Mucosa of descending colon (tissue), 3 donors: ENCODE results near the gene LARP6. TPM values are rescaled to one million over a fixed set of nuclear protein-coding genes. Genes with fewer than 3 reads are reported as not detected.

Experiments used
- ATAC-seq: fragments of 200-7000 bp; cut with Tn5 transposase; one replicate; pipeline ENCODE4 v1.9.1; 2020; ENCODE audit warnings: mild to moderate bottlenecking, moderate library complexity
- DNase-seq, 3 donors: peaks; one replicate each; pipeline ENCODE4 v3.0.0-alpha.2; 2020
- H3K36me3 ChIP-seq: fragments of 200-600 bp; one replicate; pipeline ENCODE4 v1.8.0; 2021; ENCODE audit warnings: low read depth, mild to moderate bottlenecking
- H3K4me1 ChIP-seq: fragments of 200-600 bp; one replicate; pipeline ENCODE4 v1.8.0; 2021; ENCODE audit warnings: low read depth, mild to moderate bottlenecking
- H3K4me3 ChIP-seq: fragments of 200-600 bp; one replicate; pipeline ENCODE4 v1.8.0; 2021; ENCODE audit warnings: mild to moderate bottlenecking
- H3K9me3 ChIP-seq: fragments of 200-600 bp; one replicate; pipeline ENCODE4 v1.8.0; 2021; ENCODE audit warnings: mild to moderate bottlenecking
- CTCF ChIP-seq: fragments of 200-600 bp; IDR thresholded peaks from one replicate; pipeline ENCODE4 v1.8.0; 2022; ENCODE audit warnings: antibody characterized with exemption, mild to moderate bottlenecking
- intact Hi-C, 2 donors: fragments of 100-400 bp; cut with DNase I in 1 of 2; cut with micrococcal nuclease in 1 of 2; formaldehyde crosslinking; loops; one replicate each; pipeline versions ENCODE4 v1.11.0 to v1.11.1; 2022; cut with DNase I, micrococcal nuclease
- total RNA-seq, 3 donors: library from RNA; stranded (reverse); fragmentation: NEBNext Ultra II Directional in 2 of 3; extraction: Animal tissue kit (Norgen Biotek cat#: 25700) in 2 of 3; gene quantifications; one replicate each; pipeline versions ENCODE4 v1.2.1 to v1.2.4, GENCODE V29; 2021 to 2023
- donor health status: DM: no; HTN: no; CAD: no; lungs with moderate emphysema.
- donor health status: DM: no; HTN: no; CAD: no.
- donor health status: DM: no; HTN: yes; CAD: no.

Gene LARP6
- total RNA-seq, 3 donors from 2014 or later = 0.55 to 24.8 (median 3.8) TPM

- DNase-seq = no peak
- intact Hi-C loops = no loop called here
- no peaks in the 10 kb centered on the region for H3K4me1 ChIP-seq
- no peaks in the 10 kb centered on the region for H3K36me3 ChIP-seq
- H3K9me3 ChIP-seq = no peaks in the 10 kb centered on the region
- TF ChIP-seq CTCF = no peak
- ATAC-seq = no peak
- H3K4me3 ChIP-seq = no peak overlapping the region
These were observed 18.5 kb downstream of the LARP6 start for GRCh38 chr15:70835415-70835814.

- ATAC-seq (no peak), DNase-seq (no peak)
- TF ChIP-seq CTCF = no peak
- Histone ChIP-seq H3K9me3 (no peaks in the 10 kb centered on the region), H3K4me1 (no peaks in the 10 kb centered on the region), H3K36me3 (no peaks in the 10 kb centered on the region), H3K4me3 (no peak overlapping the region)
- intact Hi-C loops = no loop called here
These were observed 19.0 kb downstream of the LARP6 start for GRCh38 chr15:70834999-70835398.

GRCh38 chr15:70833861-70834765 lies 19.8 kb downstream of the LARP6 start:
- no peaks in the 10 kb centered on the region for H3K36me3 ChIP-seq
- no peak for TF ChIP-seq CTCF
- no peaks in the 10 kb centered on the region for H3K4me1 ChIP-seq
- ATAC-seq (peak; percentile 49), DNase-seq (no peak)
- no peak overlapping the region for H3K4me3 ChIP-seq
- intact Hi-C loops = no loop called here
- no peaks in the 10 kb centered on the region for H3K9me3 ChIP-seq

GRCh38 chr15:70833422-70833821 lies 20.5 kb downstream of the LARP6 start:
- H3K4me1 ChIP-seq = no peaks in the 10 kb centered on the region
- intact Hi-C loops = no loop called here
- no peaks in the 10 kb centered on the region for H3K9me3 ChIP-seq
- ATAC-seq = no peak
- no peak for DNase-seq
- TF ChIP-seq CTCF = no peak
- H3K4me3 ChIP-seq = no peak overlapping the region
- no peaks in the 10 kb centered on the region for H3K36me3 ChIP-seq

GRCh38 chr15:70832176-70832575 lies 21.8 kb downstream of the LARP6 start:
- no peaks in the 10 kb centered on the region for H3K36me3 ChIP-seq
- no peak overlapping the region for H3K4me3 ChIP-seq

More at GRCh38 chr15:70832176-70832575, 21.8 kb downstream of the LARP6 start:
- no peaks in the 10 kb centered on the region for H3K9me3 ChIP-seq
- intact Hi-C loops = no loop called here
- no peak for DNase-seq
- H3K4me1 ChIP-seq = no peaks in the 10 kb centered on the region
- TF ChIP-seq CTCF = no peak
- no peak for ATAC-seq
